GM19035 (cell line): ENCODE measurements around the gene UBAC1.

Experiments
- ATAC-seq: cut with Tn5 transposase; IDR thresholded peaks from one replicate; pipeline ENCODE4 v1.9.1; 2021; ENCODE audit not compliant: unreplicated experiment

Gene UBAC1

GRCh38 chr9:135885100-135885853 lies 75.9 kb downstream of the UBAC1 start:
- ATAC-seq: no peak

- no peak for ATAC-seq
Measured at GRCh38 chr9:135884328-135885035, 76.7 kb downstream of the UBAC1 start.

- no peak for ATAC-seq
Measured at GRCh38 chr9:135883410-135884089, 77.6 kb downstream of the UBAC1 start.
